ENCODE data around the gene COL10A1. TPM values are rescaled to one million over a fixed set of nuclear protein-coding genes. Genes with fewer than 3 reads are reported as not detected.

The COL10A1 gene
- total RNA-seq (ENCODE audit: low replicate concordance), result not detected in 2 replicates

GRCh38 chr6:116126032-116126431, at the start of gene COL10A1:
Gene COL10A1 (minus strand): TSS chr6:116126132. CDS start chr6:116125492, 640 bp downstream.
- Histone ChIP-seq H3F3A (ENCODE audit: low read depth) (no peaks in the 10 kb centered on the region), H3K9me3 (ENCODE audit: low read depth) (no peaks in the 10 kb centered on the region), H4K20me1 (ENCODE audit: low read depth) (no peaks in the 10 kb centered on the region), H3K4me2 (no peak within 1 kb of the TSS), H3K36me3 (no peaks in the 10 kb centered on the region), H2AFZ (replicated peaks) (no peak within 1 kb of the TSS), H3K4me1 (no peaks in the 10 kb centered on the region), H3K79me2 (ENCODE audit: low read depth) (no peaks in the 10 kb centered on the region), H3K27me3 (no peaks in the 10 kb centered on the region), H3K27ac (no peak within 1 kb of the TSS), H3K4me3 (no peak within 1 kb of the TSS), H3K9ac (no peak within 1 kb of the TSS)
- TF ChIP-seq EZH2phosphoT487 (IDR thresholded peaks at IDR 0.05) (no peak), EZH2 (IDR thresholded peaks at IDR 0.05) (no peak), CTCF (IDR thresholded peaks at IDR 0.05) (no peak)
- Mint-ChIP-seq H3K36me3 (no peaks in the 10 kb centered on the region), H3K4me3 (no peak within 1 kb of the TSS), H3K27ac (no peak within 1 kb of the TSS), H3K9me3 (no peaks in the 10 kb centered on the region), H3K27me3 (ENCODE audit: insufficient read depth, low read depth) (no peaks in the 10 kb centered on the region), H3K4me1 (no peaks in the 10 kb centered on the region)
- DNase-seq (ENCODE audit: low spot score), result no peak

- no peaks in the 10 kb centered on the region for H3F3A ChIP-seq (ENCODE audit: low read depth)
- H3K4me1 Mint-ChIP-seq, result no peaks in the 10 kb centered on the region
Measured at GRCh38 chr6:116175344-116175743, 49.4 kb upstream of the COL10A1 start.

GRCh38 chr6:116173928-116174327, 48.0 kb upstream of the COL10A1 start:
- no peak for TF ChIP-seq EZH2phosphoT487 (IDR thresholded peaks at IDR 0.05)
- TF ChIP-seq CTCF (IDR thresholded peaks at IDR 0.05), result no peak
- no peak for TF ChIP-seq EZH2 (IDR thresholded peaks at IDR 0.05)
- Histone ChIP-seq H2AFZ (replicated peaks) (no peak overlapping the region), H3K4me2 (no peak overlapping the region), H3K4me3 (no peak overlapping the region), H3F3A (ENCODE audit: low read depth) (no peaks in the 10 kb centered on the region), H3K4me1 (peaks cover 12% of the 10 kb centered on the region), H3K79me2 (ENCODE audit: low read depth) (no peaks in the 10 kb centered on the region), H3K36me3 (no peaks in the 10 kb centered on the region), H3K27ac (no peak overlapping the region), H3K9ac (no peak overlapping the region), H4K20me1 (ENCODE audit: low read depth) (peaks cover 10% of the 10 kb centered on the region), H3K27me3 (no peaks in the 10 kb centered on the region), H3K9me3 (ENCODE audit: low read depth) (peaks cover 3% of the 10 kb centered on the region)
- Mint-ChIP-seq H3K9me3 (peaks cover 15% of the 10 kb centered on the region), H3K27me3 (ENCODE audit: insufficient read depth, low read depth) (peaks cover 1% of the 10 kb centered on the region), H3K27ac (no peak overlapping the region), H3K4me3 (no peak overlapping the region), H3K36me3 (peaks cover 9% of the 10 kb centered on the region), H3K4me1 (no peaks in the 10 kb centered on the region)
- DNase-seq (ENCODE audit: low spot score), result no peak

More at GRCh38 chr6:116175344-116175743, 49.4 kb upstream of the COL10A1 start:
- no peak for TF ChIP-seq EZH2phosphoT487 (IDR thresholded peaks at IDR 0.05)
- no peak for TF ChIP-seq EZH2 (IDR thresholded peaks at IDR 0.05)
- TF ChIP-seq CTCF (IDR thresholded peaks at IDR 0.05), result no peak
- Histone ChIP-seq H3K4me2 (no peak overlapping the region), H2AFZ (replicated peaks) (no peak overlapping the region), H3K4me1 (peaks cover 7% of the 10 kb centered on the region), H3K79me2 (ENCODE audit: low read depth) (no peaks in the 10 kb centered on the region), H3K27me3 (no peaks in the 10 kb centered on the region), H3K4me3 (no peak overlapping the region), H3K36me3 (peaks cover 2% of the 10 kb centered on the region), H4K20me1 (ENCODE audit: low read depth) (peaks cover 9% of the 10 kb centered on the region), H3K9ac (no peak overlapping the region), H3K27ac (no peak overlapping the region), H3K9me3 (ENCODE audit: low read depth) (peaks cover 3% of the 10 kb centered on the region)
- DNase-seq (ENCODE audit: low spot score), result peak; percentile 5
- H3K36me3 Mint-ChIP-seq, result peaks cover 8% of the 10 kb centered on the region
- no peak overlapping the region for H3K27ac Mint-ChIP-seq
- H3K27me3 Mint-ChIP-seq (ENCODE audit: insufficient read depth, low read depth), result no peaks in the 10 kb centered on the region
- H3K4me3 Mint-ChIP-seq, result no peak overlapping the region
- peaks cover 12% of the 10 kb centered on the region for H3K9me3 Mint-ChIP-seq

Measured in neural progenitor cell (in vitro differentiated cells).